ENCODE measurements around the gene PPP1R12C. TPM values are rescaled to one million over a fixed set of nuclear protein-coding genes. Genes with fewer than 3 reads are reported as not detected.

Gene PPP1R12C
- total and polyA plus RNA-seq, 7 donors: 53.6 to 222 (median 139) TPM

DNA sequence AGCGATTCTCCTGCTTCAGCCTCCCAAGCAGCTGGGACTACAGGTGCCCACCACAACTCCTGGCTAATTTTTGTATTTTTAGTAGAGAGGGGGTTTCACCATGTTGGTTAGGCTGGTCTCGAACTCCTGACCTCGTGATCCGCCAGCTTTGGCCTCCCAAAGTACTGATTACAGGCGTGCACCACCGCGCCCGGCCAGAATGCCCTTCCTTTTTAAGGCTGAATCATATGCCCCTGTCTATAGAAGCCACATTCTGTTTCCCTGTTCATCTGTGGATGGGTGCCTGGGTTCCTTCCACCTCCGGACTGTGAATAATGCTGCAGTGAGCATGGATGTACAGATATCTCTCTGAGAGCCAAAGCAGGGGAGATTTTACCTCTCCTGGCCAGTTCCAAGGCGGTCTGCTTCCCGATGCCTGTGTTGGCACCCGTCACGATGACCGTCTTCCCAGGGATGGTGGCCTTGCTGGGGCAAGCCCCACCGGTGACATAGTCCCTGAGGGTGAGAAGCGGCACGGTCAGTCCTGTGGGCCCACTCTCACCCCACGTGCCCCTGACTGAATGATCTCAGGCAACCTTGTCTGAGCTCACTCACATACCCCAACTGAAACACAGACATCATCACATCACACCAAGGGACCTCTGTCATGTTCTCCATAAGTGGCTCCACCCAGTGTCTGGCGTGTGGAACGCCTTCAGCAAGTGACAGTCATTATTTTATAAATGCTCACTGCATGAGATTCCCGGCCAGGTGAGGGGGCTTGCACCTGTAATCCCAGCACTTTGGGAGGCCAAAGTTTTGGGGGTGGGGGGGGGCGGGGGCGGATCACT lies 58.4 kb downstream of the PPP1R12C start:
- Histone ChIP-seq H3K27me3 (no peaks in the 10 kb centered on the region), H3K27ac (no peak overlapping the region), H3K36me3 (peaks cover 0 to 58% (median 30%) of the 10 kb centered on the region in 4 donors), H3K4me3 (no peak overlapping the region), H3K9me3 (no peaks in the 10 kb centered on the region), H3K4me1 (peaks cover 0 to 12% (median 10%) of the 10 kb centered on the region in 4 donors)
- 95 to 96% methylated on average over 23 of the region's 23 CpGs for WGBS, 2 donors
- no peak for DNase-seq
- intact Hi-C loops (cut with DNase I): no loop called here
- TF ChIP-seq POLR2A (IDR thresholded peaks at IDR 0.05): no peak
- TF ChIP-seq POLR2AphosphoS5 (IDR thresholded peaks at IDR 0.05): no peak
- no peak for TF ChIP-seq EP300 (IDR thresholded peaks at IDR 0.05)
- no peak for TF ChIP-seq CTCF (IDR thresholded peaks at IDR 0.05)

DNA sequence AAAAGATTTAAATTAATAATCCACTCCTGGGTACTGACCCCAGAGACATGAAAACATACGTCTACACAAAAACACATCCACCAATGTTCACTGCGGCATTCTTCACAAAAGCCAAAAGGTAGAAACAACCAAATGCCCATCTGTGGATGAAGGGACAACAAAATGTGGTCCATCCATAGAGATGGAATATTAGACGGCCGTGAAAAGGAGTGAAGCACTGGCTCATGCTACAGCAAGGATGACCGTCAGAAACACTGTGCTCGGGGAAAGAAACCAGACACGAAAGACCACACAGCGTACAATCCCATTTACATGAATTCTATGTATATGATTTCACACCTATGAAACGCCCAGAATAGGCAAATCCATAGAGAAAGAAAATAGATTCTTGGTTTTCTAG lies 60.6 kb downstream of the PPP1R12C start:
- no peak for DNase-seq
- Histone ChIP-seq H3K27ac (no peak overlapping the region), H3K4me1 (peaks cover 0 to 6% (median 2%) of the 10 kb centered on the region in 4 donors), H3K4me3 (no peak overlapping the region), H3K27me3 (no peaks in the 10 kb centered on the region), H3K36me3 (peaks cover 0 to 77% (median 38%) of the 10 kb centered on the region in 4 donors), H3K9me3 (no peaks in the 10 kb centered on the region)
- intact Hi-C loops (cut with DNase I): no loop called here
- TF ChIP-seq POLR2AphosphoS5 (IDR thresholded peaks at IDR 0.05) (no peak), EP300 (IDR thresholded peaks at IDR 0.05) (no peak), POLR2A (IDR thresholded peaks at IDR 0.05) (no peak), CTCF (IDR thresholded peaks at IDR 0.05) (no peak)
- WGBS, 2 donors: 97 to 98% methylated on average over 9 of the region's 9 CpGs

- intact Hi-C loops (cut with DNase I): no loop called here
- peaks cover 2 to 93% (median 42%) of the 10 kb centered on the region in 4 donors for H3K36me3 ChIP-seq
- H3K4me3 ChIP-seq: no peak overlapping the region
- TF ChIP-seq CTCF (IDR thresholded peaks at IDR 0.05) (no peak), EP300 (IDR thresholded peaks at IDR 0.05) (no peak), POLR2A (IDR thresholded peaks at IDR 0.05) (no peak), POLR2AphosphoS5 (IDR thresholded peaks at IDR 0.05) (no peak)
- 82 to 84% methylated on average over 7 of the region's 7 CpGs for WGBS, 2 donors
- no peaks in the 10 kb centered on the region for H3K4me1 ChIP-seq
- no peaks in the 10 kb centered on the region for H3K9me3 ChIP-seq
- DNase-seq: no peak
- H3K27ac ChIP-seq: no peak overlapping the region
- no peaks in the 10 kb centered on the region for H3K27me3 ChIP-seq
These were observed 63.7 kb downstream of the PPP1R12C start for GRCh38 chr19:55053735-55054134.

DNA sequence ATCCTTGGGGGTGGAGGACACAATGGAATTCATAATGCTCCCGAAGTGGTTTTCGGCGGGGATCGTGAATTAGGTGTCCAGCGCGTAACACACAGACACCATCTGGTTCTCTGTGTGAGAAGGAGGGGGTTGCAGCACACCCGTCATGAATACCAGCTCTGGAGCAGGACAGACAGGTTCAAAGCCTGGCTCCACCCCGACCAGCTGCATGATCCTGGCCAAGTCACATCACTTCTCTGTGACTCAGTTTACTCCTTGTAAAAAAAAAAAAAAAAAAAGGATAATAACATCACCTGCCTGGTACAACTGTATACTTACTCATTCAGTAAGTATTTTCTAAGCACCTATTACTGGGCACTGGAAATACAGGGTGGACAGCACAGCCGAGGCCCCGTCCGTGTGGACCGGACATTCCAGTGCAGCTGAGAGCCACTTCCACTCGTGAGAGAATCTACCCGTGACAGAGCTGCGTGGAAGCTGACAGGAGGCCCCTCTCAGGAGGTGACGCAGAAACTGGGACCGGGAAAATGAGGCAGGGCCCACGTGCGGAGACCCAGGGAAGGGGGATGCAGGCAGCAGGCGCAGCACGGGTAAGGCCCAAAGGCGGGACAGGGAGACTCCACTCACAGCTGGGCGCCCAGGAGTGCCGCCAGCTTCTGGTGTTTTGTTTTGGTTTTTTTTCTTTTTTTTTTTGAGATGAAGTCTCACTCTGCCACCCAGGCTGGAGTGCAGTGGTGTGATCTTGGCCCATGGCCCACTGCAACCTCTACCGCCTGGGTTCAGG lies 66.5 kb downstream of the PPP1R12C start:
- no peaks in the 10 kb centered on the region for H3K9me3 ChIP-seq
- H3K27me3 ChIP-seq: no peaks in the 10 kb centered on the region
- no peaks in the 10 kb centered on the region for H3K4me1 ChIP-seq
- no peak overlapping the region for H3K27ac ChIP-seq
- intact Hi-C loops (cut with DNase I): no loop called here
- TF ChIP-seq EP300 (IDR thresholded peaks at IDR 0.05): no peak
- no peak for TF ChIP-seq CTCF (IDR thresholded peaks at IDR 0.05)
- WGBS, 2 donors: 96% methylated on average over 25 of the region's 25 CpGs
- H3K36me3 ChIP-seq: peaks cover 23 to 93% (median 46%) of the 10 kb centered on the region in 4 donors
- H3K4me3 ChIP-seq: no peak overlapping the region
- no peak for DNase-seq
